HG03060 (cell line): Measurements from ENCODE around the gene BCAP29.
A peak's percentile ranks its signal among the peaks of the same experiment; 100 is the strongest.
"Not testable (repeated sequence)": the region's sequence is repeated elsewhere in the genome, so short reads cannot be mapped to it uniquely, and the experiment has no call there.

ENCODE experiments used
- ATAC-seq: cut with Tn5 transposase; IDR thresholded peaks from one replicate; pipeline ENCODE4 v1.9.1; 2021; ENCODE audit warnings: low read depth, moderate number of reproducible peaks; ENCODE audit not compliant: unreplicated experiment

Gene BCAP29, protein sequence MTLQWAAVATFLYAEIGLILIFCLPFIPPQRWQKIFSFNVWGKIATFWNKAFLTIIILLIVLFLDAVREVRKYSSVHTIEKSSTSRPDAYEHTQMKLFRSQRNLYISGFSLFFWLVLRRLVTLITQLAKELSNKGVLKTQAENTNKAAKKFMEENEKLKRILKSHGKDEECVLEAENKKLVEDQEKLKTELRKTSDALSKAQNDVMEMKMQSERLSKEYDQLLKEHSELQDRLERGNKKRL

DNA sequence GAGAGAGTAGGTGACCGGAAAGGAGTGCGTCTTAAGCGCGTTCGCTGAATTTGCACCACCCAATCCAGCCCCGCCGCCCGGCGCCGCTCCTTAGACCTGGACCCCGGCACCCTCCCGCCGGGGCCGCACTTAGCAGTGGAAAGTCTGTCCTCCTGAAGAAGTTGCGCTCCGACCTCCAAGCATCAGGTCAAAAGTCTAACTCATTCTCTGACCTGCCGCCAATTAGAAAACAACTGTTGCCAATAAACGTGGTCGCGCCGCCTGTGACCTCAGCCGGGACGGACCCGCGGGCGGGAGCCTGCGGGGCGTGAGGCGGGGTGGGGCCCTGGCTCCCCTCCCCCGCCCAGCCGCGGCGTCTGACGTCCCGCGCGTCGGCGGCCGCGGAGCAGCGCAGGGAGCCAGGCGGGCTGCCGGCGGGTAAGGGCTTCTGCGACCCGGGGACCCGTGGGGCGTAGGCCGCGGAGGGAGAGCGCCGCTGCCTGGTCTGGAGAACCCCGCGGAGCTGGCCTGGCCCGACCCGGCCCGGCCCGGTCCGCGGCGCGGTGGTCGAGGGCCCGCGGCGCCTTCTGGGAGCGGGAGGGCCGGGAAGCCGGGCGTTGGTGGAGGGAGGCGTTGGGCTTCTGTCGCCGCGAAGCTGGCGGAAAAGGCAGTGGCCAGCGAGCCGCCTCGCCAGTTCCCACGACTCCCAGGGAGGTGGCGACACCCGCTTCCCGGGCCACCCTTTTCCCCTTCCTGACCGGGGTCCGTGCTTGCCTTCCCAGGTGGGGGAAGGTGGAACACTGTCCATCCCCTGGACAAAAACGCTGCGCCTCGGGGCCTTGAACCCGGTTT lies at the start of gene BCAP29:
TSS of gene BCAP29 (plus strand) at position 362 of the 831 bp plus-strand sequence. CDS start 527 bp downstream, outside the sequence.
- ATAC-seq: no peak

DNA sequence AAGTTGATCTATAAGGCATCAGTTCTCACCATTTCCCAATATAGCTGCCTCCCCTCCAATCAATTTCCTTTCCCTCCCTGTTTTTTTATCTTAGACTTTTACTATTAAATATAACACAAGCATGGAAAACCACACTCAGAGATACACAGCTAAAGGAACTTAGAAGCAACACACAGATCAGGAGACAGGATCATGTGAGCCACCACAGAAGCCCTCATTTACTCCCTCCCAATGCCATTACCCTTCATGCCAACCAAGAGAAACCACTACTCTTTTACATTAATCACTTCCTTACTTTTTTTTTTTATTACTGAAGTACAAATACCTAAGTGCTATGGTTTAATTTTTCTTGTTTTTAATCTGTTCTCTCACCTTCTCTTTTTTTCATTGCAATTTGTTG lies 49.3 kb upstream of the BCAP29 start:
- ATAC-seq: no peak

DNA sequence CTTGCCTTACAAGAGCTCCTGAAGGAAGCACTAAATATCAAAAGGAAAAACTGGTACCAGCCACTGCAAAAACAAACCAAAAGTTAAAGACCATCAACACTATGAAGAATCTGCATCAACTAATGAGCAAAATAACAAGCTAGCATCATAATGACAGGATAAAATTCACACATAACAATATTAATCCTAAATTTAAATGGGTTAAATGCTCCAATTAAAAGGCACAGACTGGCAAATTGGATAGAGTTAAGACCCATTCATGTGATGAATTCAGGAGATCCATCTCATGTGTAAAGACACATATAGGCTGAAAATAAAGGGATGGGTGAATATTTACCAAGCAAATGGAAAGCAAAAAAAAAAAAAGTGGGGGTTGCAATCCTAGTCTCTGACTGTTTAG lies 45.9 kb upstream of the BCAP29 start:
- ATAC-seq: no peak

DNA sequence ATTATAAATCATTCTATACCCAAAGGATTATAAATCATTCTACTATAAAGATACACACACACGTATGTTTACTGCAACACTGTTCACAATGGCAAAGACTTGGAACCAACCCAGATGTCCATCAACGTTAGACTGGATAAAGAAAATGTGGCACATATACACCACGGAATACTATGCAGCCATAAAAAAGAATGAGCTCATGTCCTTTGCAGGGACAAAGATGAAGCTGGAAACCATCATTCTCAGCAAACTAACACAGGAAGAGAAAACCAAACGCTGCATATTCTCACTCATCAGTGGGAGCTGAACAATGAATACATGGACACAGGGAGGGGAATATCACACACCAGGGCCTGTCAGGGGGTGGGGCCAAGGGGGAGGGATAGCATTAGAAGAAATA lies 42.8 kb upstream of the BCAP29 start:
- not testable (repeated sequence) for ATAC-seq

DNA sequence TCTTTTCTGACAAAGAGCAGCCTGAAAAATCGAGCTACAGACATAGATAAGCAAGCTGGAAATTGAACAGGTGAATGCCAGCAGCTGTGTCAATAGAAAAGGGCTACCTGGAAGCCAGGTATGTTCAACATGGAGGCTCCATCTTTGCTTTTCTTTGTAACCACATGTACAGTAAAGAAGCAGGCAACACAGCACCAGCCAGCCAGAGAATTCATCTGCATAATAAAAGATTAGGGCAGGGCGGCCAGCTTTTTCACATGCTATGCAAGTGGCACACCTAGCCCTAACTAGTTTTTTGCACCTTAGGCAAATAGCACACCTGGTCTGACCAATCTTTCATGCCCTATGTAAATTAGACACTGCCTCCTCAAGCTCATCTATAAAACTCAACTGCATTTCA lies 42.0 kb upstream of the BCAP29 start:
- no peak for ATAC-seq

DNA sequence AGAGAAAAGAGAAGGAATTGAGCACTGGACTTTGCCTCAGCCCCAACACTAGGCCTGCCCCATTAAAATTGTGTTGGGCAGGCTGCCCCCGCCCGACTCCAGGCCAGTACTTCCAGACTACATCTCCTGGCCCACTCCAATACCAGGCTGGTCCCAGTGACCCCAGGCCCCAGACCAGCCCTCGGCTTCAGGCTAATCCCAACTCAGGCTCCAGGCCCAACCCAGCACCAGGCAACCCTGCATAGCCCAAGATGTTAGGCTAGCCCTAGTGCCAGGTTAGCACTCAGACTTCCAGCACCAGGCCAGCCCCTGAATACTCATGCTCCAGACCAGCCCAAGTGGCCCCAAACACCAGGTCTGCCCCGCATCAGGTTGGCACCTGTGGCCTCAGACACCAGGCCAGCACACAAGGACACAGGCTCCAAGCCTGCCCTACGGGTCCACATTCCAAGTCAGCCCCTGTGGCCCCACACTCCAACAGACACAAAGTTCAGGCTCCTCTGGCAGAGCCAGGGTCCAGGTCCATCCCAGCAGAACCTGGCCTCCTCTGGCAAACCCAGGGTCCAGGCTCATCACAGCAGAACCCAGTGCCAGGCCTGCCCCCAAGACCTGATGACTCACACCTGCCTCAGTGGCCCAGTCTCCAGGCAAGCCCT lies 36.6 kb upstream of the BCAP29 start:
- no peak for ATAC-seq

DNA sequence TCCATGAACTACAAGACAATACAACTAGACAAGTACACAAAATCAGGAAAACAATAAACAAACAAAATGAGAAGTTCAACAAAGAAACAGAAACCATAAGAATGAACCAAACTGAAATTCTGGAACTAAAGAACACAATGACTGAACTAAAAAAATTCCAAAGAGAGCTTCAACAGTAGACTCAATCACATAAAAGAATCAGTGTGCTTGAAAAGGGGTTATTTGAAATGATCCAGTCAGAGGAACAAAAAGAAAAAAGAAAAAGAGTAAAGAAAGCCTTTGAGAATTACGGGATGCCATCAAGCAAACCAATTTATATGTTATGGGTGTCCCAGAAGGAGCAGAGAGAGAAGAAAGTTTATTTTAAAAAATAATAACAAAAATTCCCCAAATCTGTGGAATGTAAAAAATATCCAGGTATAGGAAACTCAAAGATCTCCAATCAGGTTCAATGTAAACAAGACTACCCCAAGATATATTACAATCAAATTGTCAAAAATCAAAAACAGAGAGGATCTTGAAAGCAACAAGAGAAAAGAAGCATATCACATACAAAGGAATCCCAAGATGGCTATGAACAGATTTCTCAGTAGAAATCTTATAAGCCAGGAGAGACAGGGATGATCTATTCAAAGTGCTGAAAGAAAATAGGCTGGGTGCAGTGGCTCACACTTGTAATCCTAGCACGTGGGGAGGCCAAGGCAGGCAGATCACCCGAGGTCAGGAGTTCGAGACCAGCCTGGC lies 35.0 kb upstream of the BCAP29 start:
- ATAC-seq: no peak

DNA sequence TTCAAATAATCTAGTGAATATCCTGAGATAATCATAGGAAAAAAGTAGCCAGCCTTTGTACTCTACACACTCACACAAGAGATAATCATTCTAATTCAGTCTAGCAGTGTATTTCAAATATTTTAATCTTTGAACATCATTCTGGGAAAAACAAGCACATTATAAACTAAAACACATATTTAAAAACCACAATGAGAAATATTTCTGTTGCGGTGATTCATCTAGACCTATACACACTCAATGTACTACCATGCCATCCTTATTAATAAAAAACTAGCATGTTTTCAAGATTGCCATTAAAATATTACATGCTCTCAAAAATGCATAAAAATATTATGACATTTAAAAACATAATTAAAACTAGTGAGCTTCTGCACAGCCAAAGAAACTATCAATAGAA lies 28.1 kb upstream of the BCAP29 start:
- no peak for ATAC-seq

DNA sequence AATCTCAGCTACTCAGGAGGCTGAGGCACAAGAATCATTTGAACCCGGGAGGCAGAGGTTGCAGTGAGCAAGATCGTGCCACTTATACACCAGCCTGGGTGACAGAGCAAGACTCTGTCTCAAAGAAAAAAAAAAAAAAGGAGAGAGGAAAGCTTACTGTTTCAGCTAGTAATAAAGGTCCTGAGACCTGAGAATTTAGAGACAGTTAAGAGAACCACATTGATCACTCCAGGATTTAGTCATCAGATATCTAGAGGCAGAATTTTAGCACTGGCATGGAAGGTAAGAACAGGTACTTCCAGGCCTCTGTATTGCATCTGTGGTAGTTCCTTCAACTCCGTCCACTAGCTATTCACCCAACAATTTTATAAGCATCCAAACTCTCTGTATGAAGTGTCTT lies 24.2 kb upstream of the BCAP29 start:
- ATAC-seq: no peak

DNA sequence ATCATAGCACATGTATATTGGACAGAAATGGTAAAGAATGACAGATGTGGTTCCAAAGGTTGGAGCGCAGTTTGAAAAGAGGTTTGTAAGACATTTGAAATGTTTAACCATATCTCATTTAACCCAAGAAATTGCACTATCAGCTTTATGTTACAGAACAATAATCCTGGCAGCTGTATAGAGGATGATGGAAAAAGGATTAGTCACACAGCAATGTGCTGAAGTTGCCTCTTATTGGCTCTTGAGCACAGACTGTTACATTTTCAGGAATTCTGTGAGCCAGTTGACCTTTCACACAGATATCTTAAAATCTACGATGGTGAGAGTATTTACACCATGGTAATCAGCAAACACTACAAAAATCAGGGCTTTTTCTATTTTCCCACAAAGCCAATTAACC lies 20.2 kb upstream of the BCAP29 start:
- no peak for ATAC-seq

DNA sequence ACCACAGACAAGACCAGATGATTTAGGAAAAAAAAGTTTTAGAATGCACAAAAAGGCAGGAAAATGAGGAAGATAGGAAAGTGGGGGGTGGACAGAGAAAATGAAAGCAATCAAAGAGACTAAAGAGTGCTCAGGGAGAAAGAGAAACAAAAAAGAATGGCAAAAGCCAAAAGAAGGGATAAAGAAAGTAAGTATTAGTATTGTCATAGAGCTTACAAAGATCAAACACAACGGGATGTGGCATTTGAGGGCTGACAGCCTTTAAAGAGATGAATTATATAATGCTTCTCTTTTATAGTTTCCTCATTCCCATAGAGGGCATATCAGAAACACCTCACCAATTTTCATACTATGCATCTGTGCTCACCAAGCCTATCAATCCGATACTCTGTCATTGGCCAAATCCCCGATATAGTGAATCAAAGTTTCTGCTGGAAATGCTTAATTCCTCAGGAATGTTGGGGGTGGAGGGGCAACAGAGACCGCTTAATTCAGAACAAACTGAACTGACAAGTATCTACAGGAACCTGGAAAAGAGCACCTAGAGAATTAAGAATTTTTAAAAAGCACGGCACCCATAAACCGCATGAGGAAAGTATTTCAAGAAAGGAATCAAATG lies 19.0 kb upstream of the BCAP29 start:
- no peak for ATAC-seq

DNA sequence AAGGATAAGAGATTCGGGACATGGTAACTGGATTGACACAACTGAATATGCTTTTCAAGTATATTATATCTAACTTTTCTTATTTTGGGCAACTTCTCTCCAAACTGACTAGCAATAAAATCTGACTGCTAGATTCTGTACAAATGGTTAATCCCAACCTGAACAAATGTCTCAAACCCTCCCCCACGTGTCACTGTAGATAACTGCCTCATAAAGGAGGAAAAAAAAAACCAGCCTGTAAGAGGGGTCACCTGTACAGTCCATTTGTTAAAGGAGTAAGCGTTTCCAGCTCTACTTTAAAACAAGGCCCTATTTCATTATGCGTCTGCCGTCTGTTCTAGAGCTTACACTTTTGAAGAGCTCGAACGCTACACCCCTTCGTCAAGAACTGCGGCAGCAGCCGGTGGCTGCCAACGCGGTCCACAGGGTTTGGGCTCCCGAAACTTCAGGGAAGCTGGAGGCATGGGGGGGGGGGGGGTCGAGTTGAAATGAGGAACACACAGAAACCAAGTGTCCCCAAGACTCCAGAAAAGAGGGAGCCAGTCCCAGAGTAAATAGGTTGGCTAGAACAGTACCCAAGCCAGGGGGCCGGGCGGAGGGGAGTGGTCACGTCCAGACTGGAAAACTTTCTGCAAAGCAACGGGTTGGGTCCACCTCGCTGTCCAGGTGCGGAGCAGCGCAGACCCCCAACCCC lies 16.8 kb upstream of the BCAP29 start:
- peak; percentile 17 for ATAC-seq

DNA sequence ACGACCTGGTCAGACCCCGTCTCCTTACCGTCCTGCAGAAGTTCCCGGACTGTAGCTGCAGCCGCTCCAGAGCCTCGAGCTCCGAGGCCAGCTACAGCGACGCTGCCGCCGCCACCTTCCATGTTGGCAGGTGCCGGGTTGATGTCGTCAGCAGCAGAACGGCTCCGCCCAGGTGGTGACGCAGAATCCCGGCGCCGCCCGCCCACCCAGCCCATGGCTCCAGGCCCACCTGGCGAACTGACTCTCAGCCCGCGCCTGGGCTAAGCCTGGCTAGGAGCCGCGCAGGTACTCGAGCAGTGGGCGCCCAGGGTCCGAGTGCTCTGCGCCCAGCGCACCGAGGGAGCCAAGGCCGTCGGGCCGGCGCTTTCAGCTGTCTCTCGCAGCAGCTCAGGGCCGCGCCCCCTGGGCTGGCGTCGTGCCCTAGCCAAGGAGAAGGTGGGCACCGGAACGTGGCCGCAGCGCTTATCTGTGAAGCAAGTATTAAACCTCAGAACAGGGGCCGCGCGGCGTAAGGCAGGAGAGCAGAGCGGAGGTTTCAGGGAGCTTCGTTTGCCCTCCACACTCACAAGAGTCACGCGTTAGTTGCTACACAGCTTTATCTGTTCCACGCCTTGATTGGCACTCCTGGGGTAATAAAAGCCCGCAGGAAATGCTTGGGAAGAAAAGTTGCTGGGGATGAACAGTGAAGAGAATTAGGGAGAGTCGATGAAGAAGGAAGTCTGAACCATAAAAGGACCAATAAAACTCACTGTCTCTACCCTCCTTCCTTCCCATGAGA lies 16.1 kb upstream of the BCAP29 start, which contains the start of the genes COG5 and DUS4L:
TSS of gene COG5 (minus strand) at position 146 of the 778 bp plus-strand sequence. CDS start at position 122, 24 bp downstream.
TSS of gene DUS4L (plus strand) at position 197 of the 778 bp plus-strand sequence. CDS start 3,100 bp downstream, outside the sequence.
- ATAC-seq: peak; percentile 79

DNA sequence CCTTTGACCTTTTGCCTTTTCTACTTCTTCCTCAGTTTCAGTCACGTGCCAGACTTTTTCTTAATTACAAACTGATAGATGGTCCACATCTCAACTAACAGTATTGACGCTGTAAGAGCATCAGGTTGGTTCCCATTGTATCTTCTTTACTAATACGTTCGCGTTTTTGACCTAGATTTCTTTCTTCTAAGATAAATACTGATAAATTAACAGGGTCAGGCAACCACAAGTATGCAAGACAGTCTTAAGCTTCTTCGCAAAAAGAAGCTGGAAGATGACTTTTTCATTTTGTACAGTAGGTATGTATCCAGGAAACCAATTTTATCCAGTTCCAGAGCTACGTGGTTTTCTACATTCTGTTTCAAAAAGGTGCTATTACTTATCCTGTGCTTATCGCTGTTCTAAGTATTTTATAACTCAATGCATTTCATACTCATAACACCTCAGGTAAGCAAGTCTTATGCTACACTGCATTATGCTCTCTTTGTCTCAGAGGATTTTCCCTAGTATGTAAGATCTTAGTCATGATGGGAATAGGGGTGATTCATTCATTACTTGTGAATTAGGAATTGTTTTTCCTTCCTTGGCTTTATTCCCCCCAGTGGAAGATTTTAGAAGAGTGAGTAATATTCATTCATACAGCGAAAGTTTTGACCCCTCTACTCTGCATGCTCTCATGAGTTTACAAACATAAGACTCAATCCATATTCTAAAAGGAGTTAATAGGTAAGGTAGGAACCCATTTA lies 15.3 kb upstream of the BCAP29 start:
- ATAC-seq: no peak

DNA sequence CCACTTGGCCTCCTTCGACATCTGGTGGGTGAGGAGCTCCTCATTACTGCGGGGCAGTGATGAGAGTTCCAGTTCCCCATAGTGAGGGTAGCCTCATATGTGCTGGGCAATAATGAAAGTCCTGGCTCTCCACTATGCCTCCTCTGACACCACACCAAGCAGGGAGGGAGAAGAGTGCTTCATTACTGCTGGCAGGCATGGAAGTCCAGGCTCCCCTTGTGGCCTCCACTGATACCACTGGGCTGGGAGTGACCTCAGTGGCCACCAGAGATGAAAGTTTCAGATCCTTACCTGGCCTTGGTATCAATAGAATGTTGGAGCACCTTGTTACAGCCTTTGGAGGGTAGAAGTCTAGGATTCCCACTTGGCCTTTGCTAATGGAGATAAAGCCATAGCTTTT lies 9.7 kb upstream of the BCAP29 start:
- no peak for ATAC-seq

DNA sequence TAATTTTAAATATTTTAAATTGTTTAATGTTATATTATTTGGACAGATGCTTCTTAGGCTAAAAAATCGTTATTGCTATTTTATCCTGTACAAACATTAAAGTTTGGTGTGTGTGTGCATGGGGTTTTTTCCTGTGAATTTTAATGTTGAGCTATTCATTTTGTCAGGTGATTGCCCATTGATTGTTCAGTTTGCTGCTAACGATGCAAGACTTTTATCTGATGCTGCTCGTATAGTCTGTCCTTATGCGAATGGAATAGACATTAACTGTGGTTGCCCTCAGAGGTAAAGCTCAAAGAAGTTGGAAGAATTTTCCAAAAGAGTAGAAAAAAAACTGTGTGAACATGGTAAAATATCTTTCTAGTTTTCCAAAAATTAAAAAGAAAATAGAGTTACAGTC lies 6.5 kb upstream of the BCAP29 start:
- ATAC-seq: no peak

DNA sequence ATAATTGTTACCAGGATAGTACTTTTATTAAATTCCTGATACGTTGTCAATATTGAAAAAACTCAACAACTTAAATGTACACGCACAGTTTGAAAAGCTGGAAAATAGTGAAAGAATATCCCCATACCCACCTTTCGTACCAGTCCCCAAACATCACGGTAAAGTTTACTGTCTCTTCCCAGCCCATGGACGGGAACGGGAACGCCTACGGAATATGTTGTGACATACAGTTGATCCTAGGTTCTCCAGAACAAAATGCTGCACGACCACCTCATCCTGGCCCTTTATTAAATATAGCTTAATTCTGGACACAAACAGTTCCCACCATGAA lies 527 bp upstream of the BCAP29 start:
- ATAC-seq: no peak

DNA sequence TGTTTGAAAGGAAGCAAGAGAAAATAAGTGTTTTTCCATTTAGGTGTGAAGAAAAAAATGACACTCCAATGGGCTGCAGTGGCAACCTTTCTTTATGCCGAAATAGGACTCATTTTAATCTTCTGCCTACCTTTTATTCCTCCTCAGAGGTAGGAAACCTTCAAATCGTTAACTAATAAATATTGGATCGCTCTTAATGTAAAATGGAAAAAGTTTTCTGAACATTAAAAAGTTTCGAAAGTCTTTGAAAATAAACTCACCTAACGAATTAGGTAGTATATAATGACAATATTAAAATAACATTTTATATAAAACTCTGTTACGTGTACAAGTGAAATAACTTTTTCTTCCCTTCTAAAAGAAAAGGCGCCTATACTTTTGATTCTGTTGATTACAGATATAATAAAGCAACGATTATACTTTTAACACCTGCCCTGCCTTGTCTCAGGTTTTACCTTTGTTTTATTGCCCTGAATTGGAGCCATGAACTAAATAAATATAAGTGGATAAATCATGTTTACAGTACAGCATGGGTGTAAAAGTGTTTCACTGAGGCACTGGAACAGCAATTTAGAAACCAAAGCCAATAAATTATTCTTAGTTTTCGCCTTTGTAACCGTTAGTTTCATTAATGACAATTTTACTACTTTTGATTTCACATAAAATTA lies 804 bp downstream of the BCAP29 start:
- ATAC-seq: no peak
